Hepatocyte (in vitro differentiated cells): ENCODE measurements around the gene CTBP2.

Experiments used
- CTCF ChIP-seq: fragments of 200-600 bp; sonication (generic); IDR thresholded peaks from 2 replicates; pipeline ENCODE4 v1.5.1; 2016; ENCODE audit warnings: antibody characterized with exemption, mild to moderate bottlenecking; ENCODE audit not compliant: poor library complexity
- EZH2 ChIP-seq: fragments of 200-600 bp; sonication (generic); IDR thresholded peaks from 2 replicates; pipeline ENCODE4 v1.6.1; 2016; ENCODE audit warnings: antibody characterized with exemption, mild to moderate bottlenecking, borderline replicate concordance

DNA sequence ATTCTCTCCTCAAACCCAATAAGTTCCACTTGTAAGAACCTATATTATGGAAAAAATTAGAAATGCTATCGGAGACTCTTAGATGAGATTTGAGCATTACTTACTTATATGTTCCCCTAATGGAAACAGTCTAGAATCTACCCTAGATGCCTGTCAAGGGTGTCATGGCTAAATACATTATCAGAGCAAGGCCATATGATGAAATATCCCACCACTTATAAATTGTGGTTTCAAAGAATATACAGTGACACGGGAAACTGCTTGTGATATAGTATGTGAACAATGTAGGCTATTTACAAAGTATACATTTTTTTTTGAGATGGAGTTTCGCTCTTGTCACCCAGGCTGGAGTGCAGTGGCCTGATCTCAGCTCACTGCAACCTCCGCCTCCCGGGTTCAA is 46.3 kb upstream of the CTBP2 start:
- no peak for TF ChIP-seq CTCF
- no peak for TF ChIP-seq EZH2
